A673 (cell line): Measurements from ENCODE around the gene NTN1. TPM values are rescaled to one million over a fixed set of nuclear protein-coding genes. Genes with fewer than 3 reads are reported as not detected.
"Not testable (repeated sequence)": the region's sequence is repeated elsewhere in the genome, so short reads cannot be mapped to it uniquely, and the experiment has no call there.

Experiments used
- BruUV-seq: library from RNA; stranded (reverse); fragments of 400-500 nt; replicated peaks from 2 replicates; lab custom pipeline; 2021; lab: Mats Ljungman, UMichigan
- CTCF ChIA-PET: fragments of 300-600 bp; sonication (Branson Sonifier 250); formaldehyde crosslinking; loops from one replicate; lab custom pipeline; 2022; ENCODE audit warnings: antibody characterized with exemption; lab: Charles Lee
- POLR2A ChIA-PET: fragments of 300-600 bp; sonication (Branson Sonifier 250); formaldehyde crosslinking; loops from one replicate; lab custom pipeline; 2022; ENCODE audit warnings: antibody characterized with exemption; ENCODE audit not compliant: low non-redundant PET; lab: Charles Lee
- DNase-seq: peaks from one replicate; pipeline ENCODE4 v3.0.0-alpha.2; 2015; ENCODE audit warnings: low spot score
- H3K27ac ChIP-seq: fragments of 200-600 bp; sonication (generic); 2 replicates; pipeline ENCODE4 v1.5.1; 2016; ENCODE audit warnings: mixed run types, low read depth, mild to moderate bottlenecking, mixed read lengths, antibody characterized with exemption, low read length; ENCODE audit not compliant: poor library complexity, severe bottlenecking
- H3K27me3 ChIP-seq: fragments of 200-600 bp; sonication (generic); replicated peaks from 2 replicates; pipeline ENCODE4 v1.6.1; 2017; ENCODE audit warnings: mixed run types, low read depth, mild to moderate bottlenecking, mixed read lengths, antibody characterized with exemption, low read length; ENCODE audit not compliant: insufficient read depth, poor library complexity
- H3K36me3 ChIP-seq: fragments of 200-600 bp; sonication (generic); 2 replicates; pipeline ENCODE4 v1.6.1; 2016; ENCODE audit warnings: mixed run types, mild to moderate bottlenecking, mixed read lengths, antibody characterized with exemption, low read length; ENCODE audit not compliant: insufficient read depth, poor library complexity, severe bottlenecking
- H3K4me1 ChIP-seq: fragments of 200-600 bp; sonication (generic); 2 replicates; pipeline ENCODE4 v1.6.1; 2017; ENCODE audit warnings: mixed run types, mild to moderate bottlenecking, mixed read lengths, antibody characterized with exemption, low read length; ENCODE audit not compliant: insufficient read depth, poor library complexity, severe bottlenecking
- H3K4me3 ChIP-seq: fragments of 200-600 bp; sonication (generic); 2 replicates; pipeline ENCODE4 v1.5.1; 2016; ENCODE audit warnings: low read depth, mixed run types, mild to moderate bottlenecking, mixed read lengths, low read length; ENCODE audit not compliant: poor library complexity, severe bottlenecking
- H3K9me3 ChIP-seq: fragments of 200-600 bp; sonication (generic); 2 replicates; pipeline ENCODE4 v1.6.1; 2016; ENCODE audit warnings: mixed run types, low read depth, mild to moderate bottlenecking, mixed read lengths, antibody characterized with exemption, low read length; ENCODE audit not compliant: poor library complexity, severe bottlenecking
- EZH2 ChIP-seq: fragments of 200-600 bp; sonication (generic); IDR thresholded peaks from 2 replicates; pipeline ENCODE4 v1.6.1; 2017; ENCODE audit warnings: borderline replicate concordance, low read depth, mild to moderate bottlenecking, mixed read lengths, antibody characterized with exemption, low read length; ENCODE audit not compliant: poor library complexity, severe bottlenecking
- intact Hi-C: fragments of 100-400 bp; cut with micrococcal nuclease; formaldehyde crosslinking; loops from one replicate; pipeline ENCODE4 v1.10.0; 2022; ENCODE audit not compliant: unreplicated experiment
- total RNA-seq: library from RNA; stranded (reverse); gene quantifications from 2 replicates; pipeline ENCODE4 v1.2.3, GENCODE V29; 2021
- TF ChIP-seq, protein P1 (sequence below): fragments of 300-800, 200-600 bp; sonication (generic); conservative IDR thresholded peaks from 2 replicates; pipeline ENCODE4 v1.5.1; 2017; ENCODE audit warnings: low read depth, mild to moderate bottlenecking, antibody characterized with exemption, low read length, moderate library complexity, mixed read lengths

NTN1 gene
- total RNA-seq, 1 experiment from 2014 or later = 4.3 TPM

DNA sequence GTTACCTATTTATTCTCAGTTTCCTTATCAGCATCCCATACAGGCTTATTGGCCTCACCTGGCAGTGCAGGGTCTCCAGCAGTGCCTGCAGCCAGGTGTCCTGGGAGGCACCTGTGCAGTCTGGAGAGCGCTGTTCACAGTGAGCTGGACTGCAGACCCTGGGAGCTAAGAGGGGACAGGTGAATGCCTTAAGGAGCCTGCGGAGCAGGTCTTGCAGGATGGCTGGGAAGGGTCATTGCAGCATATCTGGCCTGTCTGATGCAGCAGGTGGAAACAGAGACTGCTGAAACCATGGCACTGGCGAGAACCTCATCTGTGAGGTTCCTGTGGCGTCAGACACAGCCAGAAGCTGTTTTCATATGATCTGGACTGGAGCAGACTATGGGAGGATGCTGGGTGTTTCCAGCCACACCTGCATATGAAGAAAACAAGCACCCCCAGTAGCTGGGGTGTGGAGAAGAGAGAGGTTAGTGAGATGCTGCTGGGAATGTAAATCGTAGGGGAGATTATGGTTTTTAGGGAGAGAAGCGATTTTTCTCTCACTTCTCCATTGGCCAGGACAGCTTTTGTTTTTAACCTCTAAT is 77.0 kb downstream of the NTN1 start:
- ChIA-PET CTCF (no interaction called here), POLR2A (no interaction called here)
- H3K4me3 ChIP-seq = no peak overlapping the region
- no peaks in the 10 kb centered on the region for H3K27me3 ChIP-seq
- no peaks in the 10 kb centered on the region for H3K36me3 ChIP-seq
- intact Hi-C loops = no loop called here
- BruUV-seq = no TSS peak
- no peaks in the 10 kb centered on the region for H3K4me1 ChIP-seq
- no peaks in the 10 kb centered on the region for H3K9me3 ChIP-seq
- no peak for DNase-seq
- TF ChIP-seq, protein P1, sequence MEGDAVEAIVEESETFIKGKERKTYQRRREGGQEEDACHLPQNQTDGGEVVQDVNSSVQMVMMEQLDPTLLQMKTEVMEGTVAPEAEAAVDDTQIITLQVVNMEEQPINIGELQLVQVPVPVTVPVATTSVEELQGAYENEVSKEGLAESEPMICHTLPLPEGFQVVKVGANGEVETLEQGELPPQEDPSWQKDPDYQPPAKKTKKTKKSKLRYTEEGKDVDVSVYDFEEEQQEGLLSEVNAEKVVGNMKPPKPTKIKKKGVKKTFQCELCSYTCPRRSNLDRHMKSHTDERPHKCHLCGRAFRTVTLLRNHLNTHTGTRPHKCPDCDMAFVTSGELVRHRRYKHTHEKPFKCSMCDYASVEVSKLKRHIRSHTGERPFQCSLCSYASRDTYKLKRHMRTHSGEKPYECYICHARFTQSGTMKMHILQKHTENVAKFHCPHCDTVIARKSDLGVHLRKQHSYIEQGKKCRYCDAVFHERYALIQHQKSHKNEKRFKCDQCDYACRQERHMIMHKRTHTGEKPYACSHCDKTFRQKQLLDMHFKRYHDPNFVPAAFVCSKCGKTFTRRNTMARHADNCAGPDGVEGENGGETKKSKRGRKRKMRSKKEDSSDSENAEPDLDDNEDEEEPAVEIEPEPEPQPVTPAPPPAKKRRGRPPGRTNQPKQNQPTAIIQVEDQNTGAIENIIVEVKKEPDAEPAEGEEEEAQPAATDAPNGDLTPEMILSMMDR = no peak
- no peak for TF ChIP-seq EZH2
- no peak overlapping the region for H3K27ac ChIP-seq

DNA sequence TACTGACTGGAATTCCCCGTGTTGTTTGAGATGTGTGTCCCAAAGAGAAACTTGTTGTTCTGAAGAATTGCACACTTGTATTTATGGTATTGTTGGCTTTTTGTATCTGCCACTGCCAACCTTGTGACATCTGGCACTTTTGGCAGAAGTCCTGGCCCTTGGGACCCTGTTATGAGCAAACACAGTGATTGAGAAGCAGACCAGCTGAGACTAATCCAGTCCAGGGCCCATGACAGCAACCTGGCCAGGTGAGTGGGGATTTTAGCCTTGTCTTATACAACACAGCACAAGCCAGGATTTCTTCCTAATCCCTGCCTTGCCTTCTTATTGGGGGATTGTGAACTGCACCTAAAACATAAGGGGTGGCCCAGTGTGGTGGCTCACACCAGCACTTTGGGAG is 80.0 kb downstream of the NTN1 start:
- no TSS peak for BruUV-seq
- CTCF ChIA-PET = no interaction called here
- Histone ChIP-seq H3K27ac (no peak overlapping the region), H3K4me1 (peaks cover 8% of the 10 kb centered on the region), H3K27me3 (no peaks in the 10 kb centered on the region), H3K9me3 (no peaks in the 10 kb centered on the region), H3K36me3 (no peaks in the 10 kb centered on the region), H3K4me3 (no peak overlapping the region)
- POLR2A ChIA-PET = no interaction called here
- TF ChIP-seq, protein P1 = no peak
- no peak for TF ChIP-seq EZH2
- DNase-seq = no peak
- intact Hi-C loops = no loop called here

DNA sequence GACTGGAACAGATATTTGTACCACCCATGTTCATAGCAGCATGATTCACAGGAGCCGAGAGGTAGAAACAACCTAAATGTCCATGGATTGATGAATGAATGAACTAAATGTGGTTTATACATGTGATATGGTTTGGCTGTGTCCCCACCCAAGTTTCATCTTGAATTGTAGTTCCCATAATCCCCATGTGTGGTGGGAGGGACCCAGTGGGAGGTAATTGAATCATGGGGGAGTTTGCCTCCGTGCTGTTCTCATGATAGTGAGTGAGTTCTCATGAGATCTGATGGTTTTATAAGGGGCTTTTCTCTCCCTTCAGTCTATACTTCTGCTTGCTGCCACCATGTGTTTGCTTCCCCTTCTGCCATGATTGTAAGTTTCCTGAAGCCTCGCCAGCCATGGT is 81.9 kb downstream of the NTN1 start:
- H3K4me3 ChIP-seq, BruUV-seq, H3K27me3 ChIP-seq, H3K27ac ChIP-seq, intact Hi-C loops, H3K4me1 ChIP-seq, CTCF ChIA-PET, H3K9me3 ChIP-seq, H3K36me3 ChIP-seq, DNase-seq, POLR2A ChIA-PET: not testable (repeated sequence)
